OCI-LY7 (cell line): Measurements from ENCODE around the gene ZNF688.

Experiments used
- EZH2phosphoT487 ChIP-seq: fragments of 200-600 bp; sonication (generic); IDR thresholded peaks from 2 replicates; pipeline ENCODE4 v1.6.1; 2018; ENCODE audit warnings: low read depth, borderline replicate concordance, mild to moderate bottlenecking, mixed run types, antibody characterized with exemption, low read length, moderate library complexity, mixed read lengths
- TF ChIP-seq, protein P1 (sequence below): fragments of 200-600 bp; sonication (generic); conservative IDR thresholded peaks from 2 replicates; pipeline ENCODE4 v1.5.1; 2014; ENCODE audit warnings: mild to moderate bottlenecking, antibody characterized with exemption, low read length, moderate library complexity, mixed read lengths

- TF ChIP-seq, protein P1, sequence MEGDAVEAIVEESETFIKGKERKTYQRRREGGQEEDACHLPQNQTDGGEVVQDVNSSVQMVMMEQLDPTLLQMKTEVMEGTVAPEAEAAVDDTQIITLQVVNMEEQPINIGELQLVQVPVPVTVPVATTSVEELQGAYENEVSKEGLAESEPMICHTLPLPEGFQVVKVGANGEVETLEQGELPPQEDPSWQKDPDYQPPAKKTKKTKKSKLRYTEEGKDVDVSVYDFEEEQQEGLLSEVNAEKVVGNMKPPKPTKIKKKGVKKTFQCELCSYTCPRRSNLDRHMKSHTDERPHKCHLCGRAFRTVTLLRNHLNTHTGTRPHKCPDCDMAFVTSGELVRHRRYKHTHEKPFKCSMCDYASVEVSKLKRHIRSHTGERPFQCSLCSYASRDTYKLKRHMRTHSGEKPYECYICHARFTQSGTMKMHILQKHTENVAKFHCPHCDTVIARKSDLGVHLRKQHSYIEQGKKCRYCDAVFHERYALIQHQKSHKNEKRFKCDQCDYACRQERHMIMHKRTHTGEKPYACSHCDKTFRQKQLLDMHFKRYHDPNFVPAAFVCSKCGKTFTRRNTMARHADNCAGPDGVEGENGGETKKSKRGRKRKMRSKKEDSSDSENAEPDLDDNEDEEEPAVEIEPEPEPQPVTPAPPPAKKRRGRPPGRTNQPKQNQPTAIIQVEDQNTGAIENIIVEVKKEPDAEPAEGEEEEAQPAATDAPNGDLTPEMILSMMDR: no peak
- no peak for TF ChIP-seq EZH2phosphoT487
These were observed 5.5 kb downstream of the ZNF688 start for GRCh38 chr16:30565984-30566383.
